HG02970 (cell line): ENCODE measurements around the gene SF3A1.
"Not testable (repeated sequence)": the region's sequence is repeated elsewhere in the genome, so short reads cannot be mapped to it uniquely, and the experiment has no call there.

Source experiments
- ATAC-seq: cut with Tn5 transposase; IDR thresholded peaks from one replicate; pipeline ENCODE4 v1.9.1; 2021; ENCODE audit warnings: mild to moderate bottlenecking, moderate library complexity, moderate number of reproducible peaks; ENCODE audit not compliant: unreplicated experiment, low FRiP score

SF3A1 gene

DNA sequence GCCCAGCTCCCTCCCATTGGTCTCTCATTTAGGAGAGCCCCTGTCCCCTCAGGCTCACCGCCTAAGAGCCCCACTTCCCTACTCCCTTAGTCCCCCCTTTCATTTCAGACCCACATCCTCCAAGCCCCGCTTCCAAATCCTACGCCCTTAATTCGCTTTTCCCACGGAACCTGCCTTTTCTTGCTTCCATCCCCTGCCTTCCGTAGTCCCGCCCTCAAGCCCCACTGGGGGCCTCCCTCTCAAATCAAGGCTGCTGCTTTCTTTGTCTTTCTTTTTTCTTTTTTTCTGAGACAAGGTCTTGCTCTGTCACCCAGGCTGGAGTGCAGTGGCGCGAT is 509 bp upstream of the SF3A1 start:
- no peak for ATAC-seq

- ATAC-seq, result no peak
Measured at GRCh38 chr22:30354644-30355043, 2.0 kb downstream of the SF3A1 start.

- no peak for ATAC-seq
Measured at GRCh38 chr22:30351226-30351625, 5.5 kb downstream of the SF3A1 start.

GRCh38 chr22:30348809-30349208 is 7.9 kb downstream of the SF3A1 start:
- ATAC-seq, result no peak

- ATAC-seq, result no peak
Measured at GRCh38 chr22:30348404-30348803, 8.3 kb downstream of the SF3A1 start.

GRCh38 chr22:30347255-30347892 is 9.3 kb downstream of the SF3A1 start:
- ATAC-seq, result no peak

- no peak for ATAC-seq
Measured at GRCh38 chr22:30344447-30345200, 12.1 kb downstream of the SF3A1 start.

DNA sequence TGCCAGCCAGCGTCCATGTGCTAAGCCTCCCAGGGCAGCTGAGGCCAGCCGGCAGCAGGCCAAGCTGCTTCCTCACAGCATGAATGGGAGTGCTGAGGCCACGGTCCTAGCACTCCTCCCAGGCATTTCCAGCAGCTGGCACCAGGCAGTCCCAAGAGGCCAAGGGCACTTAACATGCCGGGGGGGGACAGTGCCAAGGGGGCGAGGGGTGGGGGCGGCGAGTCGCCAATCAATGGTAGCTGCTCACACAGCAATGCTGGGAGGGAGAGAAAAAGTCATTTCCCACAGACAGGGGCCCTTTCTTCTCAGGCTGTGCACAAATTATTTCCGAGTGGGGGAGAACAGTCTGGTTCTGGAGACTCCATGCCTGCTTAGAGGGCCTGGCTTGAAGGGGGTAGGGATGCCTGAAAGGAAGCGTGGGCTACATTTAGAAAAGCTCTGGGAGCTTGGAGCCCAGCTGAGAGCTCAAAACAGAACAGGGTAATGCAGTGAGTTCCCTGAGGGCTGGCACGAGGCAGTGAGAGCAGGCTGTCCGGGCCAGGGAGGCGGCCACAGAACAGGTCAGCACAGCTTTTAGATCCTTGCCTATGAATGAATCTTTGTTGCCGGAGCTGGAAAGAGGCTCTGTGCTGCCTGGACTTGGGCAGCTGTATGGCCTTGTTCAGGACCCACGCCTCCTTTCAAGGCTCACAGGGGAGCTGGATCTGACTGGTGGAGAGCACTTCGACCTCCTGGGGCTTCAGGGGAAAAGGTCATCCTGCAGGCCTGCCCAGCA is 15.6 kb downstream of the SF3A1 start:
- ATAC-seq, result no peak

DNA sequence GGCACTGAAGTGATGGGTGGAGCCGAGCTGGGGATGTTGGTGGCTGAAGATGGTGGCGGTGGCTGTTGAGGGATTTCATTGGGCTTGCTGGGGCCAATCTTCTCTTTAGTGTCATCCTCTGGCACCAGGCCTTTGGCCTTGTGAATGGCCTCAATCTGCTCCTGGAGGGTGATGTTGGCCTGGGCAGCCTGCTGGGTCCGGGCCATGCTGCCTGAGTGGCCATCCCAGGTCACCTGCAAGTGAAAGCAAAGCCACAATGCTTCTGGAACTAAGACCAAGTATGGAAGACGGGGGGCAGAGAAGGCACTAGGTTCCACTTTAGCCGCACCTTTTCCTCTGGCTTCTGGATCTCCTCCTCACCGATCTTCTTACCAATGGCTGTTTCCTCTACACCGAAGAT is 17.9 kb downstream of the SF3A1 start:
- ATAC-seq, result no peak

- not testable (repeated sequence) for ATAC-seq
Measured at GRCh38 chr22:30338341-30338740, 18.4 kb downstream of the SF3A1 start.

DNA sequence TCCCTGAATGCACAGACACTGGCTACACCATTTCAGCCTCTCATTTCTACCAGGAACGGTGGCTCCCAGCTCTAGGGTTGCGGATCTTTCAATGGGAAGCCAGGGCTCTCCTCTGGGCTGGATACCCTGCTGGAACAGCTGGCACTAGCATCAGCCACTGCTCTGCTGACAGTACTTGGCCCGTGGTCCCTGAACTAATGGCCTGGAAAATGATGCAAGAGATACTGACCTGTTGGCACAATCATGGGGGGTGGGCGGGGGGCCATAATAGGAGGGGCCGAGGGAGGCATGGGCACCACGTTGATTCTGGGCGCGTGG is 19.3 kb downstream of the SF3A1 start:
- no peak for ATAC-seq

GRCh38 chr22:30336752-30337460 is 19.8 kb downstream of the SF3A1 start:
- no peak for ATAC-seq

DNA sequence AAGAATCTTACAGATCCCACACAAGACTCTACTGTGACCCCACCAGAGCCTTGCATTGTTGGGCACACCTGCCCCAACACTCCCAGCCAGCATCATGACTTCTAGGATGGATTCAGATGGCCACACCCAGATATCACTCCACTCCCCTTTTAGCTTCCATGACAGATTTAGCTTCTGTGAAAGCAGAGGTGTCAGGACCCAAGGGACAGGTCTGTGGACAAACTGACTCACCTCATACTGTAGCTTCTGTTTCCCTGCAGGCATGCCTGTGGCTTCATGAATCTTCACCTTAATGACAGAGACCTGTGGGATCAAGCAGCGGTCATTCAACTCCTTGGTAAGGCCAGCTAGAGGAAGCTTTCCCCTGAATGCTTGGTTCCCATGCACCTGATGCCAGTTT is 21.5 kb downstream of the SF3A1 start:
- ATAC-seq, result no peak

DNA sequence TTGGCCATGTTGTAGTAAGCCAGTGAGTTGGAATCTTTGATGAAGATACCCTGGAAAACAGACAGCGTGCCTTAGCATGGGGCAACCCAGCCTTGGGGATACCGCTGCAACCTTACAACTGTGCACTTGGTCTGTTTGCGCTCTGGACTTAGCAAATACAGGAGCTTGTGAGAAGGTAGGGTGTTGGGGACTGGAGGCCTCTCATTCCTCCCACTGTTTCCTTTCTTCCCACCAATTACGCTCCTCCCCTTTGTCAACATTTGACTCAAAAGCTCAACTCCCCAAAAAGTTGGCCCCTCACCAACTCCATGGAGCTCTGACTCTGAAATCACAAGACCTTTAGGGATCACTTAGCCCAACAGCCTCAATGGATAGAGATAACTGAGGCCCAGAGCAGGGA is 22.0 kb downstream of the SF3A1 start:
- no peak for ATAC-seq

DNA sequence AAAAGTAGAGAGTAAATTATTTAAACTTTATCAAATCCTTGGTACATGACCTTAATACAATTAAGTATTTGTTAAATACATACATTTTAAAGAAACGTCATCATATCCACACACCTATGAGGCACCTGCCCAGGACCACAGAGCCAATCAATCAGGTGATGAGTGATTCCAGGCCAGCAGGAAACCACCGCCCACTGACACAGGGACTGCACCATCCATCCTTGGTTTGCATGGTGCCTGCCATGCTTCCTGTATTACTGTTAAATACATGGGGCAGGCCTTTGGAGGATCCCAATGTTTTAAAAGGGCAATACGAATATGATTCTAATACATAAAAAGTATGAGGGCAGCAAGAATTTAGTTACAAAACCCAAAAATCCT is 23.0 kb downstream of the SF3A1 start:
- no peak for ATAC-seq

DNA sequence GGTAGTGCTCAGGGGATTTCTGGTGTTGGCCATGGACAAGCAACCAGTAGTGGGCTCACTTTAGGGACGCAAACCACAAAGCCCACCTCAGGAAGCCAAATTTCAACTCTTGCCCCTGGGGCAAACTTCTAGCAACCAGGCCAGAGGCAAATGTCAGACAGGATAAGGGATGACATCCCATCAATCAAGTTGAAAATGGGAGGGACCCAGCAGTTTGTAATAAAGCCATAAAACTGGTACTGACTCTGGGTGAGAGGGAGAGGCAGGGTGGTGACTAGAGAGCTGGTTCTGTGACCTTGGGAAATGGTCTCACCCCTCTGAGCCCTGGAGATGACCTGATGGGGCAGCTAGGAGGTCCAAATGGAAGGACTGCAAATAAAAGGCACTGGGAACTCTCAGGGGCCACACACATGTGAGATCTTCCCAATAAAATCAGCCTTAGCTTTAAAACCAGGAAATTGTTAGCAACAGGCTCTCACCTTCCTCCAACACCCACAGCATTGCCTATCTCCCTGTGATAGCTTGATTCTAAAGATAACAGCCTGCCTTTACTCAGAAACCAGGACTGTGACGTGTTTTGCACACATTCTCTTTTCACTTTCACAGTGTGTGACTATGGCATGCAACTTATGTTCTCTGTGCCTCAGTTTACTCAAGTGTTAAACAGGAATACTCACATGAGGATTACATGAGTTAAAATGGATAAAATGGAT is 23.5 kb downstream of the SF3A1 start:
- ATAC-seq, result no peak

DNA sequence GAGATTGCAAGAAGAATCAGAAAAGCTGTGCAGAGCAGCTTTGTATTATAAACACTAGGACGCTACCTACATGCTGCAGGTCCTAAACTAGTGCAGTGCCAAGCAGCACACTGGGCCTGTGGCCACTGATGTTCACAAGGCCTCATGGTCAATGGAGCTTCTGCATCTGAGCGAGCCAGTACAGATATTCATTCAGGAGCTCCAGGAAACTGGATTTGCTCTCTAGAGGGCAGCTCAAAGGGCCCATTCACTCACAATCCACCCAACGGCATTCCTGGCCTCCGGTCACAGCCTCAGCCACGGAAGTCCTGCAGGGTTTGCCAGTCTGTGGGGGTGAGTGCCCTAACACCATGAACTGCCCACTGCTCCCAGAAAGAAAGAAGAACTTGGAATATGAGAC is 24.1 kb downstream of the SF3A1 start:
- ATAC-seq, result no peak

DNA sequence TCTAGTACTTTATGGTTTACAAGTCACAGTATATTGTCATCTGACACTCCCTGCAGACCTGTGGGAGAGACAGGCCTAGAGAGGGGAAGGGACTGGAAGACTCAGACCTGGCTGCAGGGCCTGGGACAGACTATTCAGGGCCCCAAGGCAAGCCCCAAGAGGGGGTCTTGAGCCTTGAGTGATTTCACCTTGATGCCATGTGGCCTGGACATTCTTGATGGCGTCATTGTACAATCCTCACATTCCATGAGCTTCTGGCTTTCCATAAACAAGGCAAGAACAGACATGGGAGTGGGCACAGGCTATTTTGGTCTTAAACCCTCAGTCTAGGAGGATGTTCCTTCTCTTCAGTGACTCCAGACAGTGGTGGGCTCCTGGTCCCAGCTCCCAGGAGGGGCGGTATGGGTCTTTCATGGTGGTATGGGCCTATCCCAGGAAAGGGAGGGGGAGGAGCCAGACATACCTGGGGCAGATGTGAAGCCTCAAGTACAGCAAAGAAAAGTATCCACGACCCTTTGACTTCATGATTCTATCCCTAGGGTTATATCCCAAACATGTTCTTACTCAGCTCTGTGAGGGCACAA is 28.1 kb downstream of the SF3A1 start:
- no peak for ATAC-seq

- no peak for ATAC-seq
Measured at GRCh38 chr22:30327864-30328345, 28.8 kb downstream of the SF3A1 start.

DNA sequence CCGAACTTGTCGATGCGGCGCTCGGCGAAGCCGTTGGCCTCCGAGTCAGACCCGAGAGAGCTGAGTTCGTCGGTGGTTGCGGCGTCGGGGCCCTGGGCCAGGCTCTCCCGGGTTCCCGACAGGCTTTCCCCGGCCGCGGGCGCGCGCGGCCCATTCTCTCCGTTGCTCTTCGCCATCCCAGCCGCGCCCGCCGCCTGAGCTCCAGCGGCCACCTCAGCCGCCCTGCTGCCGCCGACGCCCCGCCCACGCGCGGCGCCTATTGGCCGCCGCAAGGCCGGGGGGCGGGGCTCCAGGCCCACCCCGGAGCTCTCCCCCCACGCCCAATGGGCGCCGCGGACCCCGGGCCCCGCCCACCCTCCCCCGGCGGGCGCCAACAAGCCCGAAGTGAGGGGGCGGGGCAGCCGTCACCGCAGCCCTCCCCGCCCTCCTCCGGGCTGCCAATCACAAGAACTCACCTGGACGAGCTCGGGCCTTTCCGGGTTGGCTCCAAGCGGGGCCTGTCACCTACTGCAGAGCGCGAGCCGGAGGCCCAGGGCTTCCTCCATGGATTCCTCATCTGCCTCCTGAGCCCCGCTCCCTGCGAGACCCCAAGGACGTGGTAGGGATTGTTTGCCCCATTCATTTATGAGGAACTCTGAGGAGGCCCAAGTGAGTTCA is 29.9 kb downstream of the SF3A1 start, which contains the start of gene TBC1D10A:
TSS of gene TBC1D10A (minus strand) at position 236 of the 657 bp plus-strand sequence. CDS start at position 176, 60 bp downstream.
- peak; percentile 87 for ATAC-seq
